WTC11 (cell line): ENCODE results near the gene PUSL1.

Experiments
- ATF1 ChIP-seq: sonication (generic); formaldehyde crosslinking; IDR thresholded peaks from 2 replicates; pipeline ENCODE4 v1.8.1; 2023; ENCODE audit warnings: mild to moderate bottlenecking, moderate library complexity, missing genetic modification reagents
- CREB1 ChIP-seq: sonication (generic); formaldehyde crosslinking; IDR thresholded peaks from 2 replicates; pipeline ENCODE4 v1.8.0; 2023; ENCODE audit warnings: mild to moderate bottlenecking, missing genetic modification reagents
- FOXJ3 ChIP-seq: sonication (generic); formaldehyde crosslinking; IDR thresholded peaks from 2 replicates; pipeline ENCODE4 v1.9.0; 2021; ENCODE audit warnings: missing genetic modification reagents, mild to moderate bottlenecking, borderline replicate concordance
- GABPB1 ChIP-seq: sonication (generic); formaldehyde crosslinking; IDR thresholded peaks from 2 replicates; pipeline ENCODE4 v1.8.1; 2023; ENCODE audit warnings: mild to moderate bottlenecking, missing genetic modification reagents
- NFYB ChIP-seq: sonication (generic); formaldehyde crosslinking; conservative IDR thresholded peaks from 2 replicates; pipeline ENCODE4 v1.8.0; 2022; ENCODE audit warnings: low read depth, missing genetic modification reagents
- NR3C1 ChIP-seq: sonication (generic); formaldehyde crosslinking; conservative IDR thresholded peaks from 2 replicates; pipeline ENCODE4 v1.8.1; 2023; ENCODE audit warnings: low read depth, mild to moderate bottlenecking, missing genetic modification reagents
- SMAD3 ChIP-seq: sonication (generic); formaldehyde crosslinking; IDR thresholded peaks from 2 replicates; pipeline ENCODE4 v1.8.0; 2022; ENCODE audit warnings: missing genetic modification reagents, mild to moderate bottlenecking, borderline replicate concordance
- TEAD4 ChIP-seq: sonication (generic); formaldehyde crosslinking; IDR thresholded peaks from 2 replicates; pipeline ENCODE4 v1.8.0; 2022; ENCODE audit warnings: mild to moderate bottlenecking, missing genetic modification reagents
- TP53 ChIP-seq: sonication (generic); formaldehyde crosslinking; IDR thresholded peaks from 2 replicates; pipeline ENCODE4 v1.8.1; 2023; ENCODE audit warnings: mild to moderate bottlenecking, missing genetic modification reagents
- TF ChIP-seq, protein P1 (sequence below): fragments of 200-600 bp; IDR thresholded peaks from 2 replicates; pipeline ENCODE4 v1.8.0; 2022; ENCODE audit warnings: antibody characterized with exemption
- TF ChIP-seq, protein P2 (sequence below): sonication (generic); formaldehyde crosslinking; IDR thresholded peaks from 2 replicates; pipeline ENCODE4 v1.8.1; 2023; ENCODE audit warnings: mild to moderate bottlenecking, missing genetic modification reagents, moderate library complexity
- TF ChIP-seq, protein P3 (sequence below): fragments of 250-450 bp; sonication (Bioruptor Pico); IDR thresholded peaks from 2 replicates; pipeline ENCODE4 v1.8.0; 2021; ENCODE audit warnings: mild to moderate bottlenecking
- TF ChIP-seq, protein P4 (sequence below): sonication (generic); formaldehyde crosslinking; IDR thresholded peaks from 2 replicates; pipeline ENCODE4 v1.8.0; 2022; ENCODE audit warnings: mild to moderate bottlenecking, missing genetic modification reagents
- TF ChIP-seq, protein P5 (sequence below): sonication (generic); formaldehyde crosslinking; IDR thresholded peaks from 2 replicates; pipeline ENCODE4 v1.8.1; 2023; ENCODE audit warnings: mild to moderate bottlenecking, missing genetic modification reagents, borderline replicate concordance

DNA sequence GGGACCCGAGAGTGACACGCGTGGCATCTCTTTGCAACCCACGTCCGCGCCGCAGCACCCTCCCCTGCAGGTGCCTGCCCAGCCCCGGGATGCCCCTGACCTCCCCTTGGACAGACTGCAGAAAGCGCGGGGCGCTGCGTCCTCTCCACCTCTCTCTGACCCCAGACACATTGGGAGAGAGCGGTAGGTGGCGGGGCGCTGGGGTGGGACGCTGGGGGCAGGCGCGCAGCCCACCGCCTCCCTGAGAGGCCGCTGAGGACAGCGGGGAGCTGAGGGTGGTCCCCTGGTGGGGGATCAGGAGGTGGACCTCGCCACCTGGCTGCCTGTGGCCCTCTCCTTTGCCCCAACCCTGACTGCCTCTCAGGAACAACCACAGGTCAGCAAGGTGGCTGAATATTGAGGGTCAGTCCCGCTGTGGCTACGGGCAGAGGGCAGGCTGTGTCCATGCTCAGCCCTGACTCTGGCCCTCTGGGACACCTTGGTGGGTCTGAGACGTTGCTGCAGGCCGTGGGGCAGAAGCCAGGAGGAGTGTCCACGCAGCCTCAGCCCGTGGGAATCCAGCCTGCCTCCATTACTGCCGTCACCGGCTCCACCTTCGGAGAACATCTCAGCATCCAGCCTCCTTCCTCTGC lies 34.0 kb upstream of the PUSL1 start:
- TF ChIP-seq, protein P1, sequence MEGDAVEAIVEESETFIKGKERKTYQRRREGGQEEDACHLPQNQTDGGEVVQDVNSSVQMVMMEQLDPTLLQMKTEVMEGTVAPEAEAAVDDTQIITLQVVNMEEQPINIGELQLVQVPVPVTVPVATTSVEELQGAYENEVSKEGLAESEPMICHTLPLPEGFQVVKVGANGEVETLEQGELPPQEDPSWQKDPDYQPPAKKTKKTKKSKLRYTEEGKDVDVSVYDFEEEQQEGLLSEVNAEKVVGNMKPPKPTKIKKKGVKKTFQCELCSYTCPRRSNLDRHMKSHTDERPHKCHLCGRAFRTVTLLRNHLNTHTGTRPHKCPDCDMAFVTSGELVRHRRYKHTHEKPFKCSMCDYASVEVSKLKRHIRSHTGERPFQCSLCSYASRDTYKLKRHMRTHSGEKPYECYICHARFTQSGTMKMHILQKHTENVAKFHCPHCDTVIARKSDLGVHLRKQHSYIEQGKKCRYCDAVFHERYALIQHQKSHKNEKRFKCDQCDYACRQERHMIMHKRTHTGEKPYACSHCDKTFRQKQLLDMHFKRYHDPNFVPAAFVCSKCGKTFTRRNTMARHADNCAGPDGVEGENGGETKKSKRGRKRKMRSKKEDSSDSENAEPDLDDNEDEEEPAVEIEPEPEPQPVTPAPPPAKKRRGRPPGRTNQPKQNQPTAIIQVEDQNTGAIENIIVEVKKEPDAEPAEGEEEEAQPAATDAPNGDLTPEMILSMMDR: no peak
- TF ChIP-seq, protein P2, sequence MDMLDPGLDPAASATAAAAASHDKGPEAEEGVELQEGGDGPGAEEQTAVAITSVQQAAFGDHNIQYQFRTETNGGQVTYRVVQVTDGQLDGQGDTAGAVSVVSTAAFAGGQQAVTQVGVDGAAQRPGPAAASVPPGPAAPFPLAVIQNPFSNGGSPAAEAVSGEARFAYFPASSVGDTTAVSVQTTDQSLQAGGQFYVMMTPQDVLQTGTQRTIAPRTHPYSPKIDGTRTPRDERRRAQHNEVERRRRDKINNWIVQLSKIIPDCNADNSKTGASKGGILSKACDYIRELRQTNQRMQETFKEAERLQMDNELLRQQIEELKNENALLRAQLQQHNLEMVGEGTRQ (CRISPR knock-in tag): no peak
- TF ChIP-seq TP53 (CRISPR knock-in tag) (no peak), GABPB1 (no peak), NR3C1 (CRISPR knock-in tag) (no peak), ATF1 (CRISPR knock-in tag) (no peak), SMAD3 (CRISPR knock-in tag) (no peak), NFYB (CRISPR knock-in tag) (no peak), TEAD4 (CRISPR knock-in tag) (no peak), CREB1 (CRISPR knock-in tag) (no peak), FOXJ3 (CRISPR knock-in tag) (no peak)
- TF ChIP-seq, protein P3, sequence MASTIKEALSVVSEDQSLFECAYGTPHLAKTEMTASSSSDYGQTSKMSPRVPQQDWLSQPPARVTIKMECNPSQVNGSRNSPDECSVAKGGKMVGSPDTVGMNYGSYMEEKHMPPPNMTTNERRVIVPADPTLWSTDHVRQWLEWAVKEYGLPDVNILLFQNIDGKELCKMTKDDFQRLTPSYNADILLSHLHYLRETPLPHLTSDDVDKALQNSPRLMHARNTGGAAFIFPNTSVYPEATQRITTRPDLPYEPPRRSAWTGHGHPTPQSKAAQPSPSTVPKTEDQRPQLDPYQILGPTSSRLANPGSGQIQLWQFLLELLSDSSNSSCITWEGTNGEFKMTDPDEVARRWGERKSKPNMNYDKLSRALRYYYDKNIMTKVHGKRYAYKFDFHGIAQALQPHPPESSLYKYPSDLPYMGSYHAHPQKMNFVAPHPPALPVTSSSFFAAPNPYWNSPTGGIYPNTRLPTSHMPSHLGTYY (CRISPR knock-in tag): no peak
- TF ChIP-seq, protein P4, sequence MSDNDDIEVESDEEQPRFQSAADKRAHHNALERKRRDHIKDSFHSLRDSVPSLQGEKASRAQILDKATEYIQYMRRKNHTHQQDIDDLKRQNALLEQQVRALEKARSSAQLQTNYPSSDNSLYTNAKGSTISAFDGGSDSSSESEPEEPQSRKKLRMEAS (CRISPR knock-in tag): no peak
- TF ChIP-seq, protein P5, sequence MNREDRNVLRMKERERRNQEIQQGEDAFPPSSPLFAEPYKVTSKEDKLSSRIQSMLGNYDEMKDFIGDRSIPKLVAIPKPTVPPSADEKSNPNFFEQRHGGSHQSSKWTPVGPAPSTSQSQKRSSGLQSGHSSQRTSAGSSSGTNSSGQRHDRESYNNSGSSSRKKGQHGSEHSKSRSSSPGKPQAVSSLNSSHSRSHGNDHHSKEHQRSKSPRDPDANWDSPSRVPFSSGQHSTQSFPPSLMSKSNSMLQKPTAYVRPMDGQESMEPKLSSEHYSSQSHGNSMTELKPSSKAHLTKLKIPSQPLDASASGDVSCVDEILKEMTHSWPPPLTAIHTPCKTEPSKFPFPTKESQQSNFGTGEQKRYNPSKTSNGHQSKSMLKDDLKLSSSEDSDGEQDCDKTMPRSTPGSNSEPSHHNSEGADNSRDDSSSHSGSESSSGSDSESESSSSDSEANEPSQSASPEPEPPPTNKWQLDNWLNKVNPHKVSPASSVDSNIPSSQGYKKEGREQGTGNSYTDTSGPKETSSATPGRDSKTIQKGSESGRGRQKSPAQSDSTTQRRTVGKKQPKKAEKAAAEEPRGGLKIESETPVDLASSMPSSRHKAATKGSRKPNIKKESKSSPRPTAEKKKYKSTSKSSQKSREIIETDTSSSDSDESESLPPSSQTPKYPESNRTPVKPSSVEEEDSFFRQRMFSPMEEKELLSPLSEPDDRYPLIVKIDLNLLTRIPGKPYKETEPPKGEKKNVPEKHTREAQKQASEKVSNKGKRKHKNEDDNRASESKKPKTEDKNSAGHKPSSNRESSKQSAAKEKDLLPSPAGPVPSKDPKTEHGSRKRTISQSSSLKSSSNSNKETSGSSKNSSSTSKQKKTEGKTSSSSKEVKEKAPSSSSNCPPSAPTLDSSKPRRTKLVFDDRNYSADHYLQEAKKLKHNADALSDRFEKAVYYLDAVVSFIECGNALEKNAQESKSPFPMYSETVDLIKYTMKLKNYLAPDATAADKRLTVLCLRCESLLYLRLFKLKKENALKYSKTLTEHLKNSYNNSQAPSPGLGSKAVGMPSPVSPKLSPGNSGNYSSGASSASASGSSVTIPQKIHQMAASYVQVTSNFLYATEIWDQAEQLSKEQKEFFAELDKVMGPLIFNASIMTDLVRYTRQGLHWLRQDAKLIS: no peak
